Spinal cord (tissue), 10 donors: ENCODE results near the gene HTT-AS. TPM values are rescaled to one million over a fixed set of nuclear protein-coding genes. Genes with fewer than 3 reads are reported as not detected.
A peak's percentile ranks its signal among the peaks of the same experiment; 100 is the strongest.
"Not testable (repeated sequence)": the region's sequence is repeated elsewhere in the genome, so short reads cannot be mapped to it uniquely, and the experiment has no call there.

Source experiments
- DNase-seq, 6 donors: peaks; one replicate each; pipeline versions ENCODE4 v3.0.0 to v3.0.0-alpha.2; 2013 to 2015; ENCODE audit warnings: low spot score in 6 of 6, low read depth in 4 of 6
- H3K27ac ChIP-seq: one replicate; pipeline ENCODE4 v1.5.1; 2013; ENCODE audit warnings: low read depth, low read length, control low read depth
- H3K27me3 ChIP-seq: one replicate; pipeline ENCODE4 v1.6.1; 2013; ENCODE audit warnings: low read length; ENCODE audit not compliant: control insufficient read depth, insufficient read depth
- H3K36me3 ChIP-seq: one replicate; pipeline ENCODE4 v1.6.1; 2013; ENCODE audit warnings: low read length; ENCODE audit not compliant: control insufficient read depth, insufficient read depth
- H3K4me1 ChIP-seq: one replicate; pipeline ENCODE4 v1.6.1; 2013; ENCODE audit warnings: low read length; ENCODE audit not compliant: control insufficient read depth, insufficient read depth
- H3K4me3 ChIP-seq: one replicate; pipeline ENCODE4 v1.5.1; 2013; ENCODE audit warnings: low read depth, low read length, control low read depth
- H3K9me3 ChIP-seq: one replicate; pipeline ENCODE4 v1.6.1; 2013; ENCODE audit warnings: low read length; ENCODE audit not compliant: control insufficient read depth, insufficient read depth
- WGBS: methylation state at CpG from one replicate; pipeline ENCODE4 v1.1.5; 2013; ENCODE audit warnings: missing lambda C conversion rate; ENCODE audit not compliant: insufficient coverage; 5-methylcytosine and 5-hydroxymethylcytosine counted together
- polyA plus RNA-seq, 2 donors: library from polyadenylated mRNA; unstranded; fragments of 120-200 nt; gene quantifications; one replicate each; pipeline ENCODE4 v1.2.1, GENCODE V29; 2013; ENCODE audit not compliant: insufficient read length in 2 of 2
- total RNA-seq, 2 donors: library from RNA; depleted of rRNA in 1 of 2; stranded (reverse); fragments of 120-200 nt in 1 of 2; fragments of >200 nt in 1 of 2; gene quantifications; one replicate each; pipeline versions ENCODE4 v1.2.3 to v1.2.4, GENCODE V29; 2013 to 2014
- donor health status: healthy.

Gene HTT-AS
- total and polyA plus RNA-seq, 4 donors = 0.60 TPM; not detected in 3

GRCh38 chr4:3096202-3096601, 21.9 kb upstream of the HTT-AS start:
- H3K27ac ChIP-seq = no peak overlapping the region
- WGBS = 92% methylated on average over 2 of the region's 3 CpGs
- no peaks in the 10 kb centered on the region for H3K4me1 ChIP-seq
- H3K4me3 ChIP-seq = no peak overlapping the region
- H3K9me3 ChIP-seq = no peaks in the 10 kb centered on the region
- no peak for DNase-seq
- no peaks in the 10 kb centered on the region for H3K27me3 ChIP-seq
- peaks cover 28% of the 10 kb centered on the region for H3K36me3 ChIP-seq

DNA sequence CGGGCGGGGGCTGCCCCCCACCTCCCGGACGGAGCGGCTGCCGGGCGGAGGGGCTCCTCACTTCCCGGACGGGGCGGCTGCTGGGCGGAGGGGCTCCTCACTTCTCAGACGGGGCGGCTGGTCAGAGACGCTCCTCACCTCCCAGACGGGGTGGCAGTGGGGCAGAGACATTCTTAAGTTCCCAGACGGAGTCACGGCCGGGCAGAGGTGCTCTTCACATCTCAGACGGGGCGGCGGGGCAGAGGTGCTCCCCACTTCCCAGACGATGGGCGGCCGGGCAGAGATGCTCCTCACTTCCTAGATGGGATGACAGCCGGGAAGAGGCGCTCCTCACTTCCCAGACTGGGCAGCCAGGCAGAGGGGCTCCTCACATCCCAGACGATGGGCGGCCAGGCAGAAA, 20.4 kb upstream of the HTT-AS start:
- not testable (repeated sequence) for H3K9me3 ChIP-seq, H3K4me1 ChIP-seq, H3K27ac ChIP-seq, H3K27me3 ChIP-seq, H3K4me3 ChIP-seq, DNase-seq
- peaks cover 23% of the 10 kb centered on the region for H3K36me3 ChIP-seq
- WGBS = 98% methylated on average over 24 of the region's 28 CpGs

GRCh38 chr4:3091464-3091863, 17.1 kb upstream of the HTT-AS start:
- no peak overlapping the region for H3K4me3 ChIP-seq
- peaks cover 27% of the 10 kb centered on the region for H3K36me3 ChIP-seq
- H3K27ac ChIP-seq = no peak overlapping the region
- no peak for DNase-seq
- H3K9me3 ChIP-seq = no peaks in the 10 kb centered on the region
- no peaks in the 10 kb centered on the region for H3K4me1 ChIP-seq
- no CpG with 5 or more reads among the region's 5 CpGs for WGBS
- no peaks in the 10 kb centered on the region for H3K27me3 ChIP-seq

DNA sequence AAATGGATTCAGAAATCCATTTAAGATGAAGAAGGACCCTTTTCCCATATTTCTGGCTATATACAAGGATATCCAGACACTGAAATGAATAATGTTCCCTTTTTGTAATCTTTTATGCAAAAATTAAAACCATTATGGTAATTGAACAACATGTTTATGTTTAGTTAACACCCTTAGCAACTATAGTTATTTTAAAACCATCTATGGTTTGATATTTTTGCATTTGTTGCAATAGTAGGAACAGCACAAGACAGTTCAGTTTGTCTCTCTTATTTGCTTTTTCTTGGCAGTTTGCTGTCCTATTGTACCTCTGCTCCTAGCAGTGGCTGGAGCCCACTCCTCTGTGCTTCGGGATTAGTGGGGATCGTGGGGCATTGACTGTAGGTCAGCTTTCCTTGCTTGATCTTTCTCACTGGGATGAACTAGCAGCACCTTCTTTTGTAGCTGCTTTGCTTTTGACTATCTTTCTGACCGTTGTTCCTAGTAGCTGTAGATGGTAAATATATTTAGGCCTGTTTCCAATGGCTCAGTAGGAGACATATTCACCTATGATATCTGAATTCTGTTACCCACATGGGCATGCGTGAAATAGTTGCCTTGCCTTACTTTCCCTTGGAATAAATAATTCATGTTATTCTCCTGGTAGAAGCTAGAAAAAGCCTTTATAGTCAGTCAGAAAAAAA, 12.9 kb upstream of the HTT-AS start:
- no peaks in the 10 kb centered on the region for H3K9me3 ChIP-seq
- H3K4me3 ChIP-seq = no peak overlapping the region
- peaks cover 15% of the 10 kb centered on the region for H3K36me3 ChIP-seq
- no peaks in the 10 kb centered on the region for H3K27me3 ChIP-seq
- 100% methylated on average over 2 of the region's 4 CpGs for WGBS
- H3K27ac ChIP-seq = no peak overlapping the region
- no peaks in the 10 kb centered on the region for H3K4me1 ChIP-seq
- no peak for DNase-seq

- DNase-seq = no peak
- peaks cover 15% of the 10 kb centered on the region for H3K36me3 ChIP-seq
- H3K9me3 ChIP-seq = no peaks in the 10 kb centered on the region
- WGBS = 96% methylated on average over 9 of the region's 10 CpGs
- no peak overlapping the region for H3K4me3 ChIP-seq
- H3K27ac ChIP-seq = no peak overlapping the region
- no peaks in the 10 kb centered on the region for H3K27me3 ChIP-seq
- H3K4me1 ChIP-seq = no peaks in the 10 kb centered on the region
These were observed 11.8 kb upstream of the HTT-AS start for GRCh38 chr4:3085948-3086670.

DNA sequence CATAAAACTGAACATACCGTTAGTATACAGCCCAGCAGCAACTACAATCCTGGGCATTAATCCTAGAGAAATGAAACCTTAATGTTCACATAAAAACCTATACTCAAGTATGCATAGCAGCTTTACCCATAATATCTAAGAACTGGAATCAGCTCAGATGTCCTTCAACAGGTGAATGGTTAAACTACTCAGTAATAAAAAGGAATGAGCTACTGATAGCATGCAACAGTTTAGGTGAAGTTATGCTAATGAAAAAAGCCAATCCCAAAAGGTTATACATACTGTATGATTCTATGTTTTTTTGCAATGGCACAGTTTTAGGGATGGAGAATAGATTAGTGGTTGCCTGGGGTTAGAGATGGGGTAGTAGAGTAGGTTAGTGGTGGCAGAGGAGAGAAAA, 9.4 kb upstream of the HTT-AS start:
- no CpG with 5 or more reads among the region's 1 CpG for WGBS
- no peaks in the 10 kb centered on the region for H3K27me3 ChIP-seq
- no peak overlapping the region for H3K27ac ChIP-seq
- no peaks in the 10 kb centered on the region for H3K9me3 ChIP-seq
- H3K4me3 ChIP-seq = no peak overlapping the region
- H3K36me3 ChIP-seq = peaks cover 11% of the 10 kb centered on the region
- DNase-seq = no peak
- H3K4me1 ChIP-seq = no peaks in the 10 kb centered on the region

GRCh38 chr4:3082925-3083515, 8.7 kb upstream of the HTT-AS start:
- Histone ChIP-seq H3K9me3 (no peaks in the 10 kb centered on the region), H3K4me3 (no peak overlapping the region), H3K4me1 (no peaks in the 10 kb centered on the region), H3K27ac (no peak overlapping the region), H3K27me3 (no peaks in the 10 kb centered on the region), H3K36me3 (peaks cover 7% of the 10 kb centered on the region)
- DNase-seq = no peak
- WGBS = 93% methylated on average over 3 of the region's 6 CpGs

DNA sequence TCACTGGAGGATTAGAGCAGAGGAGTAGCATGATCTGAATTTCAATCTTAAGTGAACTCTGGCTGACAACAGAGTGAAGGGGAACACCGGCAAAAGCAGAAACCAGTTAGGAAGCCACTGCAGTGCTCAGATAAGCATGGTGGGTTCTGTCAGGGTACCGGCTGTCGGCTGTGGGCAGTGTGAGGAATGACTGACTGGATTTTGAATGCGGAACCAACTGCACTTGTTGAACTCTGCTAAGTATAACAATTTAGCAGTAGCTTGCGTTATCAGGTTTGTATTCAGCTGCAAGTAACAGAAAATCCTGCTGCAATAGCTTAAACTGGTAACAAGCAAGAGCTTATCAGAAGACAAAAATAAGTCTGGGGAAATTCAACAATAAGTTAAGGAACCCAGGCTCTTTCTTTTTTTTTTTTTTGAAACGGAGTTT, 5.4 kb upstream of the HTT-AS start:
- 85% methylated on average over 3 of the region's 6 CpGs for WGBS
- H3K4me3 ChIP-seq = no peak overlapping the region
- no peak for DNase-seq

DNA sequence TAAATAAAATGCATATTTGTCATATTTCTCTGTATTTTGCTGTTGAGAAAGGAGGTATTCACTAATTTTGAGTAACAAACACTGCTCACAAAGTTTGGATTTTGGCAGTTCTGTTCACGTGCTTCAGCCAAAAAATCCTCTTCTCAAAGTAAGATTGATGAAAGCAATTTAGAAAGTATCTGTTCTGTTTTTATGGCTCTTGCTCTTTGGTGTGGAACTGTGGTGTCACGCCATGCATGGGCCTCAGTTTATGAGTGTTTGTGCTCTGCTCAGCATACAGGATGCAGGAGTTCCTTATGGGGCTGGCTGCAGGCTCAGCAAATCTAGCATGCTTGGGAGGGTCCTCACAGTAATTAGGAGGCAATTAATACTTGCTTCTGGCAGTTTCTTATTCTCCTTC, 3.5 kb upstream of the HTT-AS start:
- H3K9me3 ChIP-seq = no peaks in the 10 kb centered on the region
- H3K4me1 ChIP-seq = peaks cover 14% of the 10 kb centered on the region
- DNase-seq = no peak
- no peak overlapping the region for H3K27ac ChIP-seq
- H3K27me3 ChIP-seq = no peaks in the 10 kb centered on the region
- no peaks in the 10 kb centered on the region for H3K36me3 ChIP-seq
- WGBS = 80% methylated on average over 1 of the region's 2 CpGs
- H3K4me3 ChIP-seq = no peak overlapping the region

More for the DNA sequence above, 5.4 kb upstream of the HTT-AS start:
- H3K4me1 ChIP-seq = peaks cover 6% of the 10 kb centered on the region
- H3K36me3 ChIP-seq = no peaks in the 10 kb centered on the region
- H3K27ac ChIP-seq = no peak overlapping the region
- no peaks in the 10 kb centered on the region for H3K27me3 ChIP-seq
- H3K9me3 ChIP-seq = no peaks in the 10 kb centered on the region

GRCh38 chr4:3075652-3075981, 1.3 kb upstream of the HTT-AS start:
- 4% methylated on average over 5 of the region's 8 CpGs for WGBS
- Histone ChIP-seq H3K4me1 (peaks cover 14% of the 10 kb centered on the region), H3K27ac (peak overlapping the region; percentile 96), H3K4me3 (peak overlapping the region; percentile 83), H3K36me3 (no peaks in the 10 kb centered on the region), H3K27me3 (no peaks in the 10 kb centered on the region), H3K9me3 (no peaks in the 10 kb centered on the region)
- DNase-seq = no peak
